ENCODE measurements around the gene LDLRAD1. TPM values are rescaled to one million over a fixed set of nuclear protein-coding genes. Genes with fewer than 3 reads are reported as not detected.
"Not testable (repeated sequence)": the region's sequence is repeated elsewhere in the genome, so short reads cannot be mapped to it uniquely, and the experiment has no call there.

Gene LDLRAD1
- total RNA-seq, 2 experiments from 2014 or later: not detected

DNA sequence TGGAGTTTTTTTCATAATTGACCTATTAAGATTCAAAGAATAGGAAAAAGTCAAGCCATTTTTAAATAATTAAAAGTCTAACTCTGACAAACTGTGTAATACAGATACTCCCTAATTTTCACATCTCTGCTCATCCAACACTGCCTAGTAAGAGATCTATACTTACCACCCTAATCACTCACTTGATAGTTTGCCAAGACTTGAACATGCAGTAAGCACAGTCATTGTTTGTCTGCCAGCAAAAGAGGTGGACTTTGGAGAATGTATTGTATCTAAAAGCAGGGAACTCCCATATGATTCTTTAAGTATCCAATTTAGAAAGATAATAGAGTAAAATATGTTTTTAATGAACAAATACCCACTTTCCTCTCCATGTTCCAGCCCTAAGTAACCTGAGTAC, 19.5 kb upstream of the LDLRAD1 start:
- no peaks in the 10 kb centered on the region for H3K9me3 Mint-ChIP-seq
- TF ChIP-seq, protein P1, sequence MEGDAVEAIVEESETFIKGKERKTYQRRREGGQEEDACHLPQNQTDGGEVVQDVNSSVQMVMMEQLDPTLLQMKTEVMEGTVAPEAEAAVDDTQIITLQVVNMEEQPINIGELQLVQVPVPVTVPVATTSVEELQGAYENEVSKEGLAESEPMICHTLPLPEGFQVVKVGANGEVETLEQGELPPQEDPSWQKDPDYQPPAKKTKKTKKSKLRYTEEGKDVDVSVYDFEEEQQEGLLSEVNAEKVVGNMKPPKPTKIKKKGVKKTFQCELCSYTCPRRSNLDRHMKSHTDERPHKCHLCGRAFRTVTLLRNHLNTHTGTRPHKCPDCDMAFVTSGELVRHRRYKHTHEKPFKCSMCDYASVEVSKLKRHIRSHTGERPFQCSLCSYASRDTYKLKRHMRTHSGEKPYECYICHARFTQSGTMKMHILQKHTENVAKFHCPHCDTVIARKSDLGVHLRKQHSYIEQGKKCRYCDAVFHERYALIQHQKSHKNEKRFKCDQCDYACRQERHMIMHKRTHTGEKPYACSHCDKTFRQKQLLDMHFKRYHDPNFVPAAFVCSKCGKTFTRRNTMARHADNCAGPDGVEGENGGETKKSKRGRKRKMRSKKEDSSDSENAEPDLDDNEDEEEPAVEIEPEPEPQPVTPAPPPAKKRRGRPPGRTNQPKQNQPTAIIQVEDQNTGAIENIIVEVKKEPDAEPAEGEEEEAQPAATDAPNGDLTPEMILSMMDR (IDR thresholded peaks at IDR 0.05): no peak
- ATAC-seq (no peak), DNase-seq (no peak)
- intact Hi-C loops (cut with micrococcal nuclease): no loop called here
- no peaks in the 10 kb centered on the region for H3K27me3 Mint-ChIP-seq
- H3K27ac Mint-ChIP-seq: peak overlapping the region; percentile 45
- peaks cover 24% of the 10 kb centered on the region for H3K36me3 Mint-ChIP-seq (ENCODE audit: low read depth)
- ChIA-PET CTCF (no interaction called here), POLR2A (no interaction called here)
- no peaks in the 10 kb centered on the region for H3K4me1 Mint-ChIP-seq (ENCODE audit: low read depth)
- H3K4me3 Mint-ChIP-seq: no peak overlapping the region

DNA sequence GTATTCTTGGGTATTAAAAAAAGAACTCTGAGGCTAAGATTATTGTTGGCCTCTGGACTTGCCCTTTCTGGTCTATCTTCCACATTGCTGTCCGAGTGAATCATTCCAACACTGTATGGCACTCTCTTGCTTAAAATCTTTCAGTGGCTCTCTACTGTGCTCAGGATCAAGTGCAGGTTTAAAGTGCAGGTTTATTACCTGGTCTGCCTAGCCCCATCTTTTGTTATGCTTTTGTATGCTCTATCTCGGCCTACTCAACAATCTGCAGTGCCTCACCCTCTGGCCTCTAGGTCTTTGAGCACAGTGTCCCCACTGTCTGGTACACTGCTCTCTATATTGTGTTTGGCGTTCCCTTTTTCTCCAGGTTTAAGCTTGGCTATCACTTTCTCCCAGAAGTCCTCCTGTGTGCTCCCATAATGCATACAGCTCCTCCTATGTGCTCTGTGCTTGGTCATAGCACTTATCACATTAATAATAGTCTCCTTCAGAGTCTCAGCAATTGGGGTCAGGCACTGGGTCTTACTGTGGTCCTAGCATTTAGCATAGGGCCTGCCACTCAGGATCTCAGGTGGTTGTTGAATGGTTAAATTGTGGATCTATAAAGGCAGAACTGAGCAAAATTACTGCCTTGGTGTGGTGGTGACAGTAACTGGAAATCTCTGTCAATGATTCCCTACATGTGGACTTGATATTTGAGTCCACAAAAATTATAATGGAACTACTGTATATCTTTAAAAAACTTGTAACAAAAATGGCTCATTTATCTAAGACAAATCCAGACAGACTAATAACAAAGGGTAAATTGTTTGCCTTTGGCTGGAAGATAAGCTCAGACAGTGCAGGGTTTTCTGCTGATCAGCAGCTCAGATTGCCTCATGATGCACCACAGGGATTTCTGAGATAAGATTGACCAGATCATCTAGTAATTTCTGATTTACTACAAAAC, 10.6 kb upstream of the LDLRAD1 start:
- Mint-ChIP-seq H3K4me3 (no peak overlapping the region), H3K36me3 (ENCODE audit: low read depth) (peaks cover 4% of the 10 kb centered on the region), H3K27me3 (no peaks in the 10 kb centered on the region), H3K27ac (no peak overlapping the region), H3K9me3 (no peaks in the 10 kb centered on the region), H3K4me1 (ENCODE audit: low read depth) (no peaks in the 10 kb centered on the region)
- ChIA-PET CTCF (interaction anchor here (1.0 kb wide), 1 partner anchor 150 kb away, joined by 3 read pairs; no protein-coding TSS in a partner anchor), POLR2A (interaction anchor here (0.6 kb wide), 1 partner anchor 12 kb away, joined by 3 read pairs; no protein-coding TSS in a partner anchor)
- intact Hi-C loops (cut with micrococcal nuclease): no loop called here
- ATAC-seq (no peak), DNase-seq (no peak)
- TF ChIP-seq, protein P1 (IDR thresholded peaks at IDR 0.05): no peak

DNA sequence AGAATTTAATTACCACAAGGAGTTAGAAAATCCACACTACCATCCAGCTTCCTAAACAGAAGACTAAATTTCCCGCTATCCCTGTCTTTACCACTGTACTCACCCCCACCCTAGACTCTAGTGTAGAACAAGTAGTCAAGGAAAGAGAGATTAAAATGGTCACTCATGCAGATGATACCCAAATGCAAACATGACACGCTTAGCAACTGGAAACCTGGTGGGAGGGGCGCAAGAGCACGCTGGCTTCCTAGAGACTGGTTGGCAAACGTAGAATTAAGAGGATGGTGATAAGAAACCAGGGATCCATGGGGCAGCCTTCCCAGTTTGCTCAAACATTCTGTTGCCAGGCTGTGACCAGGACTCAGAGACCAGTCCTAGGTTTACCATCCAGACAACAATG, 9.9 kb upstream of the LDLRAD1 start:
- H3K36me3 Mint-ChIP-seq (ENCODE audit: low read depth): peaks cover 4% of the 10 kb centered on the region
- intact Hi-C loops (cut with micrococcal nuclease): no loop called here
- DNase-seq (no peak), ATAC-seq (no peak)
- H3K4me1 Mint-ChIP-seq (ENCODE audit: low read depth): no peaks in the 10 kb centered on the region
- TF ChIP-seq, protein P1 (IDR thresholded peaks at IDR 0.05): no peak
- CTCF ChIA-PET: no interaction called here
- no peaks in the 10 kb centered on the region for H3K9me3 Mint-ChIP-seq
- POLR2A ChIA-PET: no interaction called here
- H3K27me3 Mint-ChIP-seq: no peaks in the 10 kb centered on the region
- no peak overlapping the region for H3K4me3 Mint-ChIP-seq
- H3K27ac Mint-ChIP-seq: no peak overlapping the region

DNA sequence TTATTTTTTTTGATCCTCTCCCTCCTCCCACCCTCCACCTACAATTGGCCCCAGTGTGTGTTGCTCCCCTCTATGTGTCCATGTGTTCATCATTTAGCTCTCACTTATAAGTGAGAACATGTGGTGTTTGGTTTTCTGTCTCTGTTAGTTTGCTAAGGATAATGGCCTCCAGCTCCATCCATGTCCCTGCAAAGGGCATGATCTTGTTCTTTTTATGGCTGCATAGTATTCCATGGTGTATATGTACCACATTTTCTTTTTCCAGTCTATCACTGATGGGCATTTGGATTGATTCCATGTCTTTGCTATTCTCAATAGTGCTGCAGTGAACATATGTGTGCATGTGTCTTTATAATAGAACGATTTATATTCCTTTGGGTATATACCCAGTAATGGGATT, 6.8 kb upstream of the LDLRAD1 start:
- H3K27me3 Mint-ChIP-seq; H3K27ac Mint-ChIP-seq; H3K4me1 Mint-ChIP-seq (ENCODE audit: low read depth); ATAC-seq; intact Hi-C loops (cut with micrococcal nuclease); CTCF ChIA-PET; H3K4me3 Mint-ChIP-seq; DNase-seq; H3K36me3 Mint-ChIP-seq (ENCODE audit: low read depth); POLR2A ChIA-PET; H3K9me3 Mint-ChIP-seq: not testable (repeated sequence)

DNA sequence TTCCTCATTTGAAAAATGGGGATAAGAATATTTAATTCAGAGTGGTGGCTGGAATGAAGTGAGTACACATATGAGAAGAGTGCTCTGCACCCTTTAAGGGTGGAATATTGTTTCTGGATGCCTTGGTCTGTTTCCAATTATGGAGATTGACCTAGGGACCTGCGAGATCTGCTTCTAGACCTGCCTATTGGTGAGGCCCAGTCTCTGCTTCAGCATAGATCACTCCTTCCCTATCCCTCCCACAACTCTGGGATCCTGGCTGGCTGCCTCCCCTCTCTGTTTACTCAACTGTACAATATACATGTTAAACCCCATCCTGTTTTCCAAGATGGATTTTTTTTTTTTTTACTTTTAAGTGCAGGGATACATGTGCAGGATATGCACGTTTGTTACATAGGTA, 6.4 kb upstream of the LDLRAD1 start:
- Mint-ChIP-seq H3K27me3 (no peaks in the 10 kb centered on the region), H3K27ac (no peak overlapping the region), H3K4me1 (ENCODE audit: low read depth) (no peaks in the 10 kb centered on the region), H3K36me3 (ENCODE audit: low read depth) (no peaks in the 10 kb centered on the region), H3K4me3 (no peak overlapping the region), H3K9me3 (no peaks in the 10 kb centered on the region)
- intact Hi-C loops (cut with micrococcal nuclease): no loop called here
- ATAC-seq (no peak), DNase-seq (no peak)
- TF ChIP-seq, protein P1 (IDR thresholded peaks at IDR 0.05): no peak
- ChIA-PET POLR2A (no interaction called here), CTCF (no interaction called here)

DNA sequence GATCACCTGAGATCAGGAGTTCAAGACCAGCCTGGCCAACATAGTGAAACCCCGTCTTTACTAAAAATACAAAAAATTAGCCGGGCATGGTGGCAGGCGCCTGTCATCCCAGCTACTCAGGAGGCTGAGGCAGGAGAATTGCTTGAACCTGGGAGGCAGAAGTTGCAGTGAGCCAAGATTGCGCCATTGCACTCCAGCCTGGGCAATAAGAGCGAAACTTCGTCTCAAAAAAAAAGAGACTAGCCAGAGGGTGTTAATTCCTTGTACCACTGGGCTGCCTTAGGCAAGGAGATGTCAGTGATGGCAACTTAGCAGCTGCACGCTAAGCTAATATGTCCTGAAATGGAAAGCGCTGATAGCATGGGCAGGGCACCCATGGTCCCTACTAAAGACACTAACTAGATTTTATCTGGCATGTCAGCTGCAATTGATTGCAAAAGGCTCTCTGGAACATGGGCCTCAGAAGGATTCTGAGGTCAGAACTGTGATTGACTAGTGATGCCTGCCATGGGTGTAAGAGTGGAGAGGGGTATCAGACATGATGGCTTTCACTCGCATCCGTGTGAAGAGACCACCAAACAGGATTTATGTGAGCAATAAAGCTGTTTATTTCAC, 1.7 kb upstream of the LDLRAD1 start:
- H3K27ac Mint-ChIP-seq; H3K27me3 Mint-ChIP-seq; H3K36me3 Mint-ChIP-seq (ENCODE audit: low read depth); DNase-seq; H3K9me3 Mint-ChIP-seq; ATAC-seq; H3K4me3 Mint-ChIP-seq; intact Hi-C loops (cut with micrococcal nuclease); H3K4me1 Mint-ChIP-seq (ENCODE audit: low read depth): not testable (repeated sequence)
- ChIA-PET CTCF (interaction anchor here (0.7 to 1.3 kb wide), 2 partner anchors 22 to 59 kb away, joined by 3 read pairs; no protein-coding TSS in a partner anchor), POLR2A (interaction anchor here (0.6 kb wide), 1 partner anchor 45 kb away, joined by 5 read pairs; no protein-coding TSS in a partner anchor)
